ENCODE measurements around the gene NMRK1.
A peak's percentile ranks its signal among the peaks of the same experiment; 100 is the strongest.

The NMRK1 gene
- 13.0 to 114 (median 89.5) reads per million in 3 experiments for total RNA-seq

GRCh38 chr9:75087824-75088645 is at the start of gene NMRK1, which contains the start of gene OSTF1:
NMRK1 (minus strand) TSS chr9:75088155; CDS start chr9:75083115, 5,040 bp downstream.
OSTF1 (plus strand) TSS chr9:75088514; CDS start chr9:75088693, 179 bp downstream.
- DNase-seq = peak; percentile 95

- no peak for DNase-seq
Observed at GRCh38 chr9:75134495-75134894, 46.5 kb upstream of the NMRK1 start.

GRCh38 chr9:75133396-75133795 is 45.4 kb upstream of the NMRK1 start:
- DNase-seq = no peak

- no peak for DNase-seq
Observed at GRCh38 chr9:75132244-75132643, 44.3 kb upstream of the NMRK1 start.

- no peak for DNase-seq
Observed at GRCh38 chr9:75131700-75132099, 43.7 kb upstream of the NMRK1 start.

GRCh38 chr9:75130621-75131230 is 42.8 kb upstream of the NMRK1 start:
- DNase-seq = no peak

GRCh38 chr9:75130172-75130571 is 42.2 kb upstream of the NMRK1 start:
- no peak for DNase-seq

- no peak for DNase-seq
Observed at GRCh38 chr9:75128535-75128934, 40.6 kb upstream of the NMRK1 start.

GRCh38 chr9:75123696-75124095 is 35.7 kb upstream of the NMRK1 start:
- no peak for DNase-seq

GRCh38 chr9:75121914-75122558 is 34.1 kb upstream of the NMRK1 start:
- no peak for DNase-seq

GRCh38 chr9:75120686-75121085 is 32.7 kb upstream of the NMRK1 start:
- DNase-seq = no peak

GRCh38 chr9:75117564-75117963 is 29.6 kb upstream of the NMRK1 start:
- DNase-seq = no peak

GRCh38 chr9:75116306-75116705 is 28.4 kb upstream of the NMRK1 start:
- DNase-seq = no peak

- no peak for DNase-seq
Observed at GRCh38 chr9:75112789-75113188, 24.8 kb upstream of the NMRK1 start.

GRCh38 chr9:75111019-75111622 is 23.2 kb upstream of the NMRK1 start:
- peak; percentile 15 for DNase-seq

- no peak for DNase-seq
Observed at GRCh38 chr9:75109210-75109839, 21.4 kb upstream of the NMRK1 start.

GRCh38 chr9:75108571-75108970 is 20.6 kb upstream of the NMRK1 start:
- no peak for DNase-seq

GRCh38 chr9:75106857-75107256 is 18.9 kb upstream of the NMRK1 start:
- DNase-seq = no peak

GRCh38 chr9:75105841-75106240 is 17.9 kb upstream of the NMRK1 start:
- no peak for DNase-seq

- no peak for DNase-seq
Observed at GRCh38 chr9:75105019-75105540, 17.1 kb upstream of the NMRK1 start.

GRCh38 chr9:75104607-75105006 is 16.7 kb upstream of the NMRK1 start:
- no peak for DNase-seq

- DNase-seq = no peak
Observed at GRCh38 chr9:75102177-75102790, 14.3 kb upstream of the NMRK1 start.

Measured in central memory CD4-positive, alpha-beta T cell (primary cell).